Nephron (organoid): ENCODE measurements around the gene PLCXD3.

Experiments used
- H3K27ac Mint-ChIP-seq, 3 experiments: 2 replicates each; pipeline ENCODE4 v1.8.0; 2020; ENCODE audit warnings: mixed read lengths in 3 of 3, mild to moderate bottlenecking in 2 of 3, moderate library complexity in 1 of 3
- H3K27me3 Mint-ChIP-seq: 2 replicates; pipeline ENCODE4 v1.8.0; 2021; ENCODE audit warnings: low read depth, mild to moderate bottlenecking, moderate library complexity, mixed read lengths
- H3K36me3 Mint-ChIP-seq: 2 replicates; pipeline ENCODE4 v1.8.0; 2020; ENCODE audit warnings: low read depth, mixed read lengths
- H3K4me1 Mint-ChIP-seq: 2 replicates; pipeline ENCODE4 v1.8.0; 2020; ENCODE audit warnings: mixed read lengths
- H3K4me3 Mint-ChIP-seq, 3 experiments: 2 replicates each; pipeline ENCODE4 v1.8.0; 2020; ENCODE audit warnings: mild to moderate bottlenecking in 3 of 3, mixed read lengths in 3 of 3, moderate library complexity in 2 of 3
- H3K9me3 Mint-ChIP-seq: 2 replicates; pipeline ENCODE4 v1.8.0; 2020; ENCODE audit warnings: mixed read lengths
- CTCF ChIP-seq, 3 experiments: fragments of 200-600 bp; sonication (generic); IDR thresholded peaks; one replicate each; pipeline ENCODE4 v1.5.0; 2021; ENCODE audit warnings: antibody characterized with exemption in 3 of 3; ENCODE audit not compliant: unreplicated experiment in 3 of 3

Gene PLCXD3

GRCh38 chr5:41519801-41520200, 9.4 kb upstream of the PLCXD3 start:
- H3K36me3 Mint-ChIP-seq: no peaks in the 10 kb centered on the region
- H3K27me3 Mint-ChIP-seq: no peaks in the 10 kb centered on the region
- TF ChIP-seq CTCF (IDR thresholded peaks at IDR 0.05; ENCODE audit: unreplicated experiment in 3 of 3): no peak
- no peaks in the 10 kb centered on the region for H3K9me3 Mint-ChIP-seq
- no peak overlapping the region for H3K4me3 Mint-ChIP-seq
- H3K27ac Mint-ChIP-seq: no peak overlapping the region
- H3K4me1 Mint-ChIP-seq: no peaks in the 10 kb centered on the region

- Mint-ChIP-seq H3K4me1 (no peaks in the 10 kb centered on the region), H3K4me3 (no peak overlapping the region), H3K36me3 (no peaks in the 10 kb centered on the region), H3K27ac (no peak overlapping the region), H3K27me3 (peaks cover 5% of the 10 kb centered on the region), H3K9me3 (no peaks in the 10 kb centered on the region)
- no peak for TF ChIP-seq CTCF (IDR thresholded peaks at IDR 0.05; ENCODE audit: unreplicated experiment in 3 of 3)
Observed at GRCh38 chr5:41517909-41518308, 7.5 kb upstream of the PLCXD3 start.

- Mint-ChIP-seq H3K36me3 (no peaks in the 10 kb centered on the region), H3K27me3 (peaks cover 53% of the 10 kb centered on the region), H3K4me1 (peaks cover 6% of the 10 kb centered on the region), H3K4me3 (peak overlapping the region in 1 of 3 experiments; percentile 76), H3K27ac (no peak overlapping the region), H3K9me3 (no peaks in the 10 kb centered on the region)
- TF ChIP-seq CTCF (IDR thresholded peaks at IDR 0.05; ENCODE audit: unreplicated experiment in 3 of 3): no peak
Observed at GRCh38 chr5:41511241-41511640, 840 bp upstream of the PLCXD3 start.

- no peaks in the 10 kb centered on the region for H3K36me3 Mint-ChIP-seq
Observed at GRCh38 chr5:41509399-41510175, 814 bp downstream of the PLCXD3 start.

GRCh38 chr5:41508696-41509398, 1.6 kb downstream of the PLCXD3 start:
- peaks cover 55% of the 10 kb centered on the region for H3K27me3 Mint-ChIP-seq
- H3K4me1 Mint-ChIP-seq: peaks cover 6% of the 10 kb centered on the region
- no peaks in the 10 kb centered on the region for H3K9me3 Mint-ChIP-seq
- no peak for TF ChIP-seq CTCF (IDR thresholded peaks at IDR 0.05; ENCODE audit: unreplicated experiment in 3 of 3)
- peak overlapping the region in 2 of 3 experiments; percentile 3 to 45 for H3K4me3 Mint-ChIP-seq
- no peaks in the 10 kb centered on the region for H3K36me3 Mint-ChIP-seq
- no peak overlapping the region for H3K27ac Mint-ChIP-seq

More at GRCh38 chr5:41509399-41510175, 814 bp downstream of the PLCXD3 start:
- Mint-ChIP-seq H3K27ac (no peak overlapping the region), H3K4me1 (peaks cover 6% of the 10 kb centered on the region), H3K27me3 (peaks cover 56% of the 10 kb centered on the region), H3K4me3 (peak overlapping the region; percentile 76 to 82 (median 79)), H3K9me3 (no peaks in the 10 kb centered on the region)
- no peak for TF ChIP-seq CTCF (IDR thresholded peaks at IDR 0.05; ENCODE audit: unreplicated experiment in 3 of 3)
